Body of pancreas (tissue), 4 donors: ENCODE data around the gene UBR2. TPM values are rescaled to one million over a fixed set of nuclear protein-coding genes. Genes with fewer than 3 reads are reported as not detected.

Source experiments
- ATAC-seq: fragments of 150-250 bp; one replicate; pipeline ENCODE4 v1.9.1; 2016
- DNase-seq, 4 donors: peaks; one replicate each; pipeline ENCODE4 v3.0.0-alpha.2; 2019
- H3K27ac ChIP-seq, 4 donors: fragments of 200-600 bp; sonication (generic); 1 replicate in 3 of 4; 2 replicates in 1 of 4; pipeline versions ENCODE4 v1.5.1 to v1.6.1; 2016 to 2019; ENCODE audit warnings: mild to moderate bottlenecking in 1 of 4, mixed read lengths in 1 of 4, moderate library complexity in 1 of 4
- H3K27me3 ChIP-seq, 2 donors: fragments of 200-600 bp; sonication (generic); one replicate each; pipeline ENCODE4 v1.6.0; 2016; ENCODE audit warnings: mild to moderate bottlenecking in 1 of 2
- H3K36me3 ChIP-seq, 2 donors: fragments of 200-600 bp; sonication (generic); replicated peaks in 1 of 2; 2 replicates each; pipeline ENCODE4 v1.5.1; 2016; ENCODE audit warnings: low read depth in 2 of 2; ENCODE audit not compliant: insufficient read depth in 1 of 2
- H3K4me1 ChIP-seq: fragments of 200-600 bp; sonication (generic); one replicate; pipeline ENCODE4 v1.6.0; 2016
- H3K4me3 ChIP-seq, 2 donors: fragments of 200-600 bp; sonication (generic); 1 replicate in 1 of 2; 2 replicates in 1 of 2; pipeline ENCODE4 v1.5.1; 2016 to 2019
- H3K9me3 ChIP-seq, 3 donors: fragments of 200-600 bp; sonication (generic); 1 replicate in 2 of 3; 2 replicates in 1 of 3; pipeline ENCODE4 v1.5.1; 2016
- CTCF ChIP-seq, 7 experiments: fragments of 450-650 bp in 4 of 7; fragments of 200-600 bp in 3 of 7; sonication (generic) in 3 of 7; IDR thresholded peaks; one replicate each; pipeline ENCODE4 v1.5.1; 2016 to 2019; ENCODE audit warnings: antibody characterized with exemption in 7 of 7
- POLR2A ChIP-seq, 3 donors: fragments of 450-650 bp; IDR thresholded peaks; one replicate each; pipeline ENCODE4 v1.6.1; 2016; ENCODE audit warnings: antibody characterized with exemption in 3 of 3, mild to moderate bottlenecking in 2 of 3
- WGBS, 2 donors: methylation state at CpG; one replicate each; pipeline ENCODE4 v1.1.5; 2017; 5-methylcytosine and 5-hydroxymethylcytosine counted together
- intact Hi-C: fragments of 100-400 bp; cut with DNase I; formaldehyde crosslinking; loops from one replicate; pipeline ENCODE4 v1.15.1; 2023
- total RNA-seq, 2 donors: library from RNA; depleted of rRNA; stranded (reverse); fragments of >200 nt; gene quantifications; one replicate each; pipeline ENCODE4 v1.1.0, GENCODE V29; 2016

The UBR2 gene
- total RNA-seq, 2 donors from 2014 or later: 19.4 to 23.9 TPM

- DNase-seq (no peak), ATAC-seq (no peak)
- no peak overlapping the region for H3K27ac ChIP-seq
- no peaks in the 10 kb centered on the region for H3K4me1 ChIP-seq
- 88 to 96% methylated on average over 1 of the region's 1 CpG for WGBS, 2 donors
- intact Hi-C loops: no loop called here
- H3K9me3 ChIP-seq: no peaks in the 10 kb centered on the region
- TF ChIP-seq POLR2A (IDR thresholded peaks at IDR 0.05) (no peak), CTCF (IDR thresholded peaks at IDR 0.05) (no peak)
- H3K36me3 ChIP-seq: no peaks in the 10 kb centered on the region
- no peaks in the 10 kb centered on the region for H3K27me3 ChIP-seq
- no peak overlapping the region for H3K4me3 ChIP-seq
These were observed 33.5 kb upstream of the UBR2 start for GRCh38 chr6:42530296-42530695.

- Histone ChIP-seq H3K4me1 (no peaks in the 10 kb centered on the region), H3K4me3 (no peak overlapping the region), H3K27ac (no peak overlapping the region), H3K27me3 (no peaks in the 10 kb centered on the region), H3K36me3 (no peaks in the 10 kb centered on the region), H3K9me3 (no peaks in the 10 kb centered on the region)
- WGBS, 2 donors: 17 to 50% methylated on average over 1 of the region's 1 CpG
- no peak for ATAC-seq
- TF ChIP-seq CTCF (IDR thresholded peaks at IDR 0.05) (no peak), POLR2A (IDR thresholded peaks at IDR 0.05) (no peak)
- DNase-seq: no peak
- intact Hi-C loops: no loop called here
These were observed 33.1 kb upstream of the UBR2 start for GRCh38 chr6:42530751-42531150.

GRCh38 chr6:42532038-42532669 lies 31.7 kb upstream of the UBR2 start:
- Histone ChIP-seq H3K27me3 (no peaks in the 10 kb centered on the region), H3K36me3 (no peaks in the 10 kb centered on the region), H3K9me3 (no peaks in the 10 kb centered on the region), H3K4me3 (no peak overlapping the region), H3K4me1 (no peaks in the 10 kb centered on the region), H3K27ac (no peak overlapping the region)
- ATAC-seq: peak; percentile 56
- DNase-seq: peak; percentile 17 to 58 (median 36)
- intact Hi-C loops: no loop called here
- TF ChIP-seq CTCF (IDR thresholded peaks at IDR 0.05) (peak; percentile 69 to 80 (median 77)), POLR2A (IDR thresholded peaks at IDR 0.05) (no peak)

- intact Hi-C loops: no loop called here
- WGBS, 2 donors: 62 to 64% methylated on average over 4 to 5 of the region's 5 CpGs
- Histone ChIP-seq H3K4me3 (no peak overlapping the region), H3K4me1 (no peaks in the 10 kb centered on the region), H3K9me3 (no peaks in the 10 kb centered on the region), H3K27ac (no peak overlapping the region), H3K27me3 (no peaks in the 10 kb centered on the region), H3K36me3 (no peaks in the 10 kb centered on the region)
- no peak for DNase-seq
- TF ChIP-seq POLR2A (IDR thresholded peaks at IDR 0.05) (no peak), CTCF (IDR thresholded peaks at IDR 0.05) (no peak)
- no peak for ATAC-seq
These were observed 30.0 kb upstream of the UBR2 start for GRCh38 chr6:42533794-42534193.

- no peaks in the 10 kb centered on the region for H3K27me3 ChIP-seq
- H3K36me3 ChIP-seq: no peaks in the 10 kb centered on the region
- no peak for ATAC-seq
- H3K4me1 ChIP-seq: no peaks in the 10 kb centered on the region
- H3K9me3 ChIP-seq: no peaks in the 10 kb centered on the region
- no peak overlapping the region for H3K27ac ChIP-seq
- WGBS, 2 donors: 64 to 78% methylated on average over 1 of the region's 1 CpG
- intact Hi-C loops: no loop called here
- no peak for DNase-seq
- no peak for TF ChIP-seq CTCF (IDR thresholded peaks at IDR 0.05)
- TF ChIP-seq POLR2A (IDR thresholded peaks at IDR 0.05): no peak
- no peak overlapping the region for H3K4me3 ChIP-seq
These were observed 26.3 kb upstream of the UBR2 start for GRCh38 chr6:42537536-42537935.
